ENCODE measurements around the gene HOXB4.

DNA sequence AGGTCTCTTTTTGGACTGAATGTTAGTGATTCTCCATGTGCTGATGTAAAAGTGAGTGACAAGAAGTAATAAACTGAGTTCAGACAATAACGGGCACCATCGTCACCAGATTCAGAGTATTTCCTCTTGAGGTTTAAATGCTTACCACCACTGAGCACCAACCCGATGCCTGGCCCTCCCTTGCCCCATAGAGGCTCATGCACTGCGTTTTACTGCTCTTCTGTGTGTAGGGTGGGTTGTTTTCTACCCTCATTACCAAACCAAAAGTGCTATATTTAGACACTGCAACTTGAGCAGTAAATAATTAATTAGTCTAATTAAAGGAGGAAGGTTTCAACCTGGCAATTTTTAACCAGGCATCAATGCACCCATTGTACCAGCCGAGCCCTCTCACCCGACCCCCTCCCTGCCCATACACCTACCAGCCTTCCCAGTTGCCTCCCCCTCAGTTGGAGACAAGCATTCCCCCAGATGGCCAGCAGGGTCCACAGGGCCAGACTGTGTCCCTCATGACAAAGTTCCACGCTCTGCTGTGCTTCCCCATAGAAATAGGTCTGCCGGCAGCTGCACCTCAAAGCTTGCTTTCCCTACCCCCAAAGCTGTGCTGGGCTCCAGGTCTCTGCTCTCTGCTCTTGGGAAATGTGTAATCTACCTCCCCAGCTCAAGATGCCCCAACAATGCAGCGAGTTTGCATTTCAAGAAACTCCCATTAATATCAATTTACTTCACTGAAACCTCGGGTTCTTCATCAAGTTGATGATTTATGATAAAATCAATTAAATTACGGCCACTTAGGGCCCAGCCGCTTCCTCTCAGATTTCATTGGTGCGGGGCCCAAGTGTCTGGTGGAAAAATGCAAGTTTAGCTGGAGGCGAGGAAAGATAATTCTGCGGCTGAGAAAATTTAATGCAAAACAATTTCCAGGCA lies 16.0 kb downstream of the HOXB4 start:
- TF ChIP-seq EZH2phosphoT487 (IDR thresholded peaks at IDR 0.05; ENCODE audit: borderline replicate concordance, low read length) (no peak), CTCF (IDR thresholded peaks at IDR 0.05; ENCODE audit: low read depth, low read length, poor library complexity, severe bottlenecking) (no peak)
